Breast epithelium (tissue), 4 donors: ENCODE measurements around the gene EPS8. TPM values are rescaled to one million over a fixed set of nuclear protein-coding genes. Genes with fewer than 3 reads are reported as not detected.

Experiments used
- DNase-seq, 2 donors: peaks; one replicate each; pipeline ENCODE4 v3.0.0-alpha.2; 2019; ENCODE audit warnings: low spot score in 2 of 2
- H3K27ac ChIP-seq, 2 donors: fragments of 200-600 bp; sonication (generic) in 1 of 2; one replicate each; pipeline ENCODE4 v1.5.1; 2016 to 2019; ENCODE audit warnings: mild to moderate bottlenecking in 1 of 2
- H3K27me3 ChIP-seq, 2 donors: fragments of 200-600 bp; sonication (generic) in 1 of 2; one replicate each; pipeline versions ENCODE4 v1.5.1 to v1.6.0; 2017 to 2019; ENCODE audit warnings: control low read depth in 1 of 2, mild to moderate bottlenecking in 1 of 2
- H3K36me3 ChIP-seq: fragments of 200-600 bp; one replicate; pipeline ENCODE4 v1.5.1; 2019
- H3K4me1 ChIP-seq, 2 donors: fragments of 200-600 bp; sonication (generic); one replicate each; pipeline ENCODE4 v1.5.1; 2016 to 2019; ENCODE audit warnings: control low read depth in 1 of 2
- H3K4me3 ChIP-seq, 3 donors: fragments of 200-600 bp; sonication (generic); 1 replicate in 2 of 3; 2 replicates in 1 of 3; pipeline ENCODE4 v1.5.1; 2016 to 2019; ENCODE audit warnings: mild to moderate bottlenecking in 3 of 3, moderate library complexity in 2 of 3
- H3K9me3 ChIP-seq, 2 donors: fragments of 200-600 bp; sonication (generic) in 1 of 2; one replicate each; pipeline ENCODE4 v1.5.1; 2016 to 2019; ENCODE audit warnings: control low read depth in 1 of 2
- CTCF ChIP-seq, 3 donors: fragments of 450-650 bp; IDR thresholded peaks; one replicate each; pipeline ENCODE4 v1.5.1; 2016 to 2017; ENCODE audit warnings: antibody characterized with exemption in 3 of 3, mild to moderate bottlenecking in 3 of 3, moderate library complexity in 3 of 3
- POLR2A ChIP-seq: fragments of 450-650 bp; IDR thresholded peaks from one replicate; pipeline ENCODE4 v1.6.1; 2016; ENCODE audit warnings: antibody characterized with exemption, mild to moderate bottlenecking, moderate library complexity
- POLR2AphosphoS5 ChIP-seq, 3 donors: sonication (generic); formaldehyde crosslinking; IDR thresholded peaks; one replicate each; pipeline ENCODE4 v1.6.1; 2017; ENCODE audit warnings: antibody characterized with exemption in 3 of 3
- intact Hi-C: fragments of 100-400 bp; cut with DNase I; formaldehyde crosslinking; loops from one replicate; pipeline ENCODE4 v1.15.1; 2023; ENCODE audit warnings: low total_unique reads
- total RNA-seq, 3 donors: library from RNA; depleted of rRNA; stranded (reverse); fragments of >200 nt; gene quantifications; one replicate each; pipeline ENCODE4 v1.1.0, GENCODE V29; 2016

The EPS8 gene
- total RNA-seq, 3 donors from 2014 or later: 137 to 244 (median 168) TPM

DNA sequence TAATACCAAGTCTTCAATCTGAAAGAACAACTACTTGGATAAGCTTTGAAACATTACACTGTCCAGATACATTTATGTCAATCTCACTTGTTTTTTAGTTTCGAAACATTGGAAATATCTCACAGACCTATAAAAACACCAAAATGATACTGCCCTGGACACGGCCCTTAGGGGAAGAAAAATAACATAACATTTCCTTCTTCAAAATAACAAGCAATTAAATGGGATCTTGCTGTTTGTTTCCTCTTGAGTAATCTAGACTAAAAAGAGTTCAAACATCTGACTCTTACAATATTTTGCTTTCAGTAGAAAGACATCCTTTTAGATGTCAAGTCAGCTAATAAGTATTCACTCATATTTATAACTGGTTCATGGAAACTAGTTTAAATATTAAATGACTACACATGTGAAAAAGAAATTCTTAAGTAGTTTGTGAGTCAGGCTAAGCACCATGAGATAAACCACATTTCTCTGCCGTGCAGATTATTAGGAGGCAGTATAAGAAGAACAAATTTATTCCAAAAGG, 87.5 kb downstream of the EPS8 start:
- peak overlapping the region; percentile 62 to 72 for H3K27ac ChIP-seq
- no peak for DNase-seq
- no peak for TF ChIP-seq POLR2A
- no peak for TF ChIP-seq POLR2AphosphoS5 (IDR thresholded peaks at IDR 0.05)
- TF ChIP-seq CTCF (IDR thresholded peaks at IDR 0.05): no peak
- H3K4me3 ChIP-seq: no peak overlapping the region
- intact Hi-C loops: no loop called here
- peaks cover 0 to 4% of the 10 kb centered on the region in 2 donors for H3K4me1 ChIP-seq
- H3K27me3 ChIP-seq: no peaks in the 10 kb centered on the region
- no peaks in the 10 kb centered on the region for H3K36me3 ChIP-seq
- H3K9me3 ChIP-seq: no peaks in the 10 kb centered on the region

GRCh38 chr12:15701206-15701605, 88.0 kb downstream of the EPS8 start:
- H3K27ac ChIP-seq: peak overlapping the region; percentile 62 to 72
- no peaks in the 10 kb centered on the region for H3K27me3 ChIP-seq
- intact Hi-C loops: no loop called here
- TF ChIP-seq POLR2AphosphoS5 (IDR thresholded peaks at IDR 0.05) (no peak), CTCF (IDR thresholded peaks at IDR 0.05) (no peak), POLR2A (no peak)
- peaks cover 0 to 4% of the 10 kb centered on the region in 2 donors for H3K4me1 ChIP-seq
- H3K4me3 ChIP-seq: no peak overlapping the region
- H3K9me3 ChIP-seq: no peaks in the 10 kb centered on the region
- no peak for DNase-seq
- no peaks in the 10 kb centered on the region for H3K36me3 ChIP-seq

DNA sequence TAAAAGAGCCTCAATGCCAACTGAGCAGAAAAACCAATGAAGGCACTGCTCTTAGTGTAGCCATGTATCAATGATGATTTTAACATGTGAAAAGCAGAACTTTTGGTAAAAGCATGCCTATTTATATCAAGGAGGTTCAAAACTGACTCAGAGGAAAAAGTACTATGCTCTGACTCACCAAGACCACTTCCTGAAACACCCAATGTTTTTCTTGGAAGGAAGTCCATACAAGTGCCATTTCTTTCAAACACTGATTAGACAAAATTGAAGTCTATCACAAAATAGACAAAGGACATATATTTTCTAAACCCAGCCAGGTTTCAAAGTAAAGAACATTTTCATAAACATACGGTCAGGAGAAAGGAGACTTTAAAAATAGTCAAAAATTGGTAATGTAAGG, 88.6 kb downstream of the EPS8 start:
- Histone ChIP-seq H3K9me3 (no peaks in the 10 kb centered on the region), H3K4me1 (peaks cover 0 to 4% of the 10 kb centered on the region in 2 donors), H3K4me3 (no peak overlapping the region), H3K27ac (peak overlapping the region; percentile 62 to 72), H3K36me3 (no peaks in the 10 kb centered on the region), H3K27me3 (no peaks in the 10 kb centered on the region)
- TF ChIP-seq POLR2A (no peak), POLR2AphosphoS5 (IDR thresholded peaks at IDR 0.05) (no peak), CTCF (IDR thresholded peaks at IDR 0.05) (no peak)
- intact Hi-C loops: no loop called here
- DNase-seq: no peak

- no peak for DNase-seq
- H3K9me3 ChIP-seq: no peaks in the 10 kb centered on the region
- intact Hi-C loops: no loop called here
- H3K4me3 ChIP-seq: no peak overlapping the region
- H3K4me1 ChIP-seq: peaks cover 0 to 4% of the 10 kb centered on the region in 2 donors
- H3K27ac ChIP-seq: peak overlapping the region; percentile 72
- H3K27me3 ChIP-seq: no peaks in the 10 kb centered on the region
- no peak for TF ChIP-seq CTCF (IDR thresholded peaks at IDR 0.05)
- no peak for TF ChIP-seq POLR2AphosphoS5 (IDR thresholded peaks at IDR 0.05)
- TF ChIP-seq POLR2A: no peak
- no peaks in the 10 kb centered on the region for H3K36me3 ChIP-seq
Measured at GRCh38 chr12:15699886-15700285, 89.3 kb downstream of the EPS8 start.

DNA sequence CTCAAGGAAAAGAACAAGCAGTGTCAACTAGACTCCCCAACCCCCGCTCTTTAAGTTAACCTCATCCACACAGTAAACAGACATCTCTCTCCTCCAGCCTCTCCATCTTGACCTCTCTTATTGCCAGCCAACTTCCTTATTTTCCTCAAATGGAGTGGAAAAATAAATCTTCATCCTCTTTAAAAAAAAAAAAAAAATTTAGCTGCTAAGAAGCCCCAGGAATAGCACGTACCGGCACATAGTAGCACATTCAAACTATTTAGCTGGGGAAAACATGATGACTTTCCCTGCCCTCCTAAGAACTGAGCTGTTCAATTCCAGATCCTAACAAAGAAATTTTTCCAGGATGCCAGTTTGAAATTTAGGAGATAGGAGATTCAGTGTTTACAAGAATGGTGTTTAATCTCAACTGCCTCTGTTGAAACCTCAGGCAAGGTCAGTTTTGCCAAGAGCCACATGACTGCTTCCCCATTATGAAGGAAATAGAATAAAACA, 90.8 kb downstream of the EPS8 start:
- no peaks in the 10 kb centered on the region for H3K36me3 ChIP-seq
- TF ChIP-seq POLR2AphosphoS5 (IDR thresholded peaks at IDR 0.05): no peak
- no peak for TF ChIP-seq CTCF (IDR thresholded peaks at IDR 0.05)
- TF ChIP-seq POLR2A: no peak
- H3K9me3 ChIP-seq: no peaks in the 10 kb centered on the region
- H3K27me3 ChIP-seq: no peaks in the 10 kb centered on the region
- H3K27ac ChIP-seq: peak overlapping the region; percentile 64 to 72
- peaks cover 0 to 4% of the 10 kb centered on the region in 2 donors for H3K4me1 ChIP-seq
- intact Hi-C loops: no loop called here
- H3K4me3 ChIP-seq: no peak overlapping the region
- DNase-seq: no peak
